Stimulated activated CD4-positive, alpha-beta T cell treated with anti-CD3 and anti-CD28 coated beads, Interleukin-4, amount 100 ng/mL, for 24 hours (primary cell): ENCODE measurements around the gene NPY4R2.
"Not testable (repeated sequence)": the region's sequence is repeated elsewhere in the genome, so short reads cannot be mapped to it uniquely, and the experiment has no call there.

Experiments
- DNase-seq: peaks from one replicate; pipeline ENCODE4 v3.0.0-alpha.2; 2020

Gene NPY4R2

GRCh38 chr10:47918475-47918874, at the start of gene NPY4R2:
Gene NPY4R2 (plus strand): TSS chr10:47918662. CDS start chr10:47921988, 3,326 bp downstream.
- DNase-seq: not testable (repeated sequence)

- not testable (repeated sequence) for DNase-seq
Observed at GRCh38 chr10:47870887-47871286, 47.6 kb upstream of the NPY4R2 start.

DNA sequence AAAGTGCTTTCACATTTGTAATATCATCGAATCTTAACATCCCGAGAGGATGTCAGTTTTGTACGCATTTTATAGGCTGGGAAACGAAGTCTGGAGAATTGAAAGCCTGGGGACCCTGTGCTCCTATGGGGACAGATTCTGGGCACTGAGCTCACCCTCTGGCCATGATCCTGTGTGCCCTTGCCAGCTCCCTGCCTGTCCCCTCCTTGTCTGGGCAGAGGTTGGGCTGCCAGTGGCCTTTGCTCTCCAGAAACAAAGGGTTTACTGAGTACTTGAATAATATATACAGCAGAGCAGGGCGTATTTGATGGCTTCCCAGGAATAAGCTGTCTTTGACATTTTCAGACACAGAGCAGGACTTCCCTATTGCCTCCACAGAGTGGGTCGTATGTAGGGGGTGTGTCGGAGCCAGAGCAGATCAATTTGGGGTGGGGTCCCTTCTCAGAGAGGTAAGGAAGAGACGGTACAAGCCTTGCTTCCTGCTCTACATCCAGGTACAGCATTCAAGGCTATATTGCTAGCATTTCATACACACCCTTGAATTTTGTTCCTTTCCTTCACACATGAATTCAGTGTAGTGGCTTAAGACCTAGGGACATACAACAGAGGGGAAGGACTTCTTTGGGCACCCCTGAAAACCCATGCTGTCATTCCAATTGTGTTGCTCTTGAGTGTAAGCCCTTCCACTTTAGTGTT, 46.8 kb upstream of the NPY4R2 start:
- DNase-seq: not testable (repeated sequence)

GRCh38 chr10:47872236-47872635, 46.2 kb upstream of the NPY4R2 start:
- DNase-seq: not testable (repeated sequence)

GRCh38 chr10:47884239-47884638, 34.2 kb upstream of the NPY4R2 start:
- not testable (repeated sequence) for DNase-seq

- DNase-seq: not testable (repeated sequence)
Observed at GRCh38 chr10:47884934-47885333, 33.5 kb upstream of the NPY4R2 start.

DNA sequence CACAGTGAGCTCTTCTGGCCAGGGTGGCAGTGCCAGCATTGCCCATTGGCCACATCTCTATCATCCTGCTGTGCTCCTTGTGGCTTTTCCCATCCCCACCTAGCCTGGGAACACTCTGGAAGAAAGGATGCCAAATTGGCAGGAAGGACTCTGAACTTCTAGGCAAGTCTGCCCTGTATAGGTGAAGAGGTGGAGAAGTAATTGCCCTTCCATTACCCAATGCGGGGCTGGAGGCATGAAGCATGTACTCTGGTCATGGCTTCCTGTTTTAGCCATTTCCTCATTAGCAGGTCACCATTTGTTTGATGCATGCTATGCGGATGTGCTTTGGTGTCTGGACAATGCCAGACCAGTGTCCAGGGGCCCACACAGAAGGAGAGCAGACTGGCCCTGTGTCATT, 32.1 kb upstream of the NPY4R2 start:
- not testable (repeated sequence) for DNase-seq

- DNase-seq: not testable (repeated sequence)
Observed at GRCh38 chr10:47886827-47887226, 31.6 kb upstream of the NPY4R2 start.

DNA sequence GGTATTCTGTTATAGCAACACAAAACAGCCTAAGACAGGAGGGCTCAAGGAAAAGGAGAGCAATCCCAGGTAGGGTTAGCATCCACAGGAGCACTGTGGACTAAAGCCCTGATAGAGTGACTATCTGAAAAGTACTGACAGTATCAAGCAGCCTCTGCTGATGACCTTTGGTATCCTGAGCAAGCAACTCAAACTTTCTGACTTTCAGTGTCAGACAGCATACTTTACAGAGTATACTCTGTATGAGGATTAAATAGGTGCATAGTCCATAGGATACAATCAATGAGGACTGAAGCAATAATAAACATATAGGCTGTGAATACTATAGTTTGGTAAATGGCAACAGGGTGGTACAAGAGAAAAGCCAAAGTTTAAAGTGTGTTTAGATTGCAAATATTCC, 27.7 kb upstream of the NPY4R2 start:
- not testable (repeated sequence) for DNase-seq

GRCh38 chr10:47892494-47893261, 25.8 kb upstream of the NPY4R2 start:
- DNase-seq: not testable (repeated sequence)

DNA sequence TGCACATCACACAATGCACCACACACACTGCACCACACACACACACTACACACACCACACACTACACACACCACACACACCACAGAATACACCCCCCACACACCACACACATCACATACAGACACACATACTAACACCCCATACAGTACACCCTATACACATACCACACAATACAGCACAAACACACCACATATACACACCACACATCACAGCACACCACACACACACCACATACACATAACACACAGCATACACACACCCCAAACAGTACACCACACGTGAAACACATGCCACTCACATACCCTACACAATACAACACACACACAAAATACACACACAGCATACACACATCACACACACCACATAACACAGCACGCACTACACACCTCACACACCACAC, 23.9 kb upstream of the NPY4R2 start:
- not testable (repeated sequence) for DNase-seq

- DNase-seq: not testable (repeated sequence)
Observed at GRCh38 chr10:47897813-47898212, 20.6 kb upstream of the NPY4R2 start.

- not testable (repeated sequence) for DNase-seq
Observed at GRCh38 chr10:47909333-47909732, 9.1 kb upstream of the NPY4R2 start.

DNA sequence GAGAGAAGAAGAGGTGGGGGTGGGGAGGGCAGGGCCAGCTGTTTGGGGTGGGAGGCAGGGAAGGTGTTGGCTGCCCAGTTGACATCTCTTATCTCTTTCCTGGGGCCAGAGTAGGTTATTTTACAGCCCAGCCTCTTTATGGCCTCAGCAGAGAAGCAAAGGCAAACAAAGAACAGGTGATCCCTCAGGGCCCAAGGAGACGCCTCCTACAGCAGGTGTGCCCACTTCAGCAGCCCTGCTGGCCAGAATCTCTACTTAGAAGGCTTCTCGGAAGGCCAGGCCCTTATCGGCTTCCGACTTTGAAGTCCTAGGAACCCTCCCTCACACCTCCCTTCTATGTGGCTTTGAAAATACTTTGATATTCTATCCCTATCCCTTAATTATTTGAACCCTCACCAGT, 8.0 kb upstream of the NPY4R2 start:
- not testable (repeated sequence) for DNase-seq

DNA sequence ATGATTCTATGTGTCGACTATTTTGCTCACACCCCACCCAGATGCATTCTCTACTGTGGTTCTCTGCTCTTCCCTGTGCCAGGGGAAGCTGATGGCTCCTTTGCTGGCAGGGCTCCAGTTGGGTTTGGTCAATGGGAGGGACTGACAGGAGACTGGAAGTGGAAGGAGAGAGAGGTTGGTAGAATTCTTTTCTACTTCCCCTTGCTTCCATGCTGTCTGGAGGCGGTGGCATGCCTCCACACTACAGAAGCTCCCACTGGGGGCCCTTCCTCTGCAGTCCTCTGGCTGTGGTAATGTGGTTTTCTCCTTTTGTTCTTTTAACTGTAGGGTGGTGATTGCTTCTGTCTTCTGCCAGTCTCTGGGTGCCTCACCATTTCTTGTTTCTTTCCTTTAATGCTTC, 4.4 kb upstream of the NPY4R2 start:
- not testable (repeated sequence) for DNase-seq

DNA sequence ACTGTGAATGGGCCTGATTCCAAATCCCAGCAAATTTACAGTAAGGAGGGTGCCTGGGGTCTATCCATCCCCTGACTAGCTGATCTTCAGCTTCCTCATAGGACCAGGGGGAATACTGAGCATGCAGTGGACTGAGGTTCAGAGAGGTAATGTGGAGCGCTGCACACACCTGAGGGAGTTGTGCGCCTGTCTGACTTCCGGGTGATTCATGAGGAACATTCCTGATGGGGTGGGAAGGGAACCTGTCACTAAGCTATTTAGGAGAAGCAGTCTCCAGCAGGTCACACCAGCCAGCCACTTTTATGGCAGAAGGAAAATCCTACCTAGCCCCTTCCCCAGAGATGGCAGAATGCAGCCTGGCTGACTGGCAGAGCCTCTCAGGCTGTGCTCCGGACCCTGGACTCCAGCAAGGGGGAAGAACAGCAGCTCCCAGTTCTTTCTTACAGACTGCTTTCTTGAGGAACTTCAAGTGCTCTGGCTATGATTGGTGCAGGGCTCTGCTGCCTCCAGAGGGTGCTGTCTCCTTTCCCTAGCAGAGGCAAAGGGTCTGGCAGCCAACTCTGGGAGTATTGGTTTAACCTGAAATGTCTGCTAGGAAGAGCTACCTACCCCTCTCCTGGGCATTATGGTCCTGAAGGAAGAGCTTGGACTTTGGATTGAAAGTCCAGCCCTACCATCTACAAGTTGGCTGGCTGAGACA, 2.5 kb upstream of the NPY4R2 start:
- not testable (repeated sequence) for DNase-seq

- DNase-seq: not testable (repeated sequence)
Observed at GRCh38 chr10:47920610-47921009, 2.1 kb downstream of the NPY4R2 start.

DNA sequence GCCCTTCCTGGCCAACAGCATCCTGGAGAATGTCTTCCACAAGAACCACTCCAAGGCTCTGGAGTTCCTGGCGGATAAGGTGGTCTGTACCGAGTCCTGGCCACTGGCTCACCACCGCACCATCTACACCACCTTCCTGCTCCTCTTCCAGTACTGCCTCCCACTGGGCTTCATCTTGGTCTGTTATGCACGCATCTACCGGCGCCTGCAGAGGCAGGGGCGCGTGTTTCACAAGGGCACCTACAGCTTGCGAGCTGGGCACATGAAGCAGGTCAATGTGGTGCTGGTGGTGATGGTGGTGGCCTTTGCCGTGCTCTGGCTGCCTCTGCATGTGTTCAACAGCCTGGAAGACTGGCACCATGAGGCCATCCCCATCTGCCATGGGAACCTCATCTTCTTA, 4.0 kb downstream of the NPY4R2 start:
- not testable (repeated sequence) for DNase-seq

GRCh38 chr10:47924628-47925027, 6.2 kb downstream of the NPY4R2 start:
- DNase-seq: not testable (repeated sequence)

DNA sequence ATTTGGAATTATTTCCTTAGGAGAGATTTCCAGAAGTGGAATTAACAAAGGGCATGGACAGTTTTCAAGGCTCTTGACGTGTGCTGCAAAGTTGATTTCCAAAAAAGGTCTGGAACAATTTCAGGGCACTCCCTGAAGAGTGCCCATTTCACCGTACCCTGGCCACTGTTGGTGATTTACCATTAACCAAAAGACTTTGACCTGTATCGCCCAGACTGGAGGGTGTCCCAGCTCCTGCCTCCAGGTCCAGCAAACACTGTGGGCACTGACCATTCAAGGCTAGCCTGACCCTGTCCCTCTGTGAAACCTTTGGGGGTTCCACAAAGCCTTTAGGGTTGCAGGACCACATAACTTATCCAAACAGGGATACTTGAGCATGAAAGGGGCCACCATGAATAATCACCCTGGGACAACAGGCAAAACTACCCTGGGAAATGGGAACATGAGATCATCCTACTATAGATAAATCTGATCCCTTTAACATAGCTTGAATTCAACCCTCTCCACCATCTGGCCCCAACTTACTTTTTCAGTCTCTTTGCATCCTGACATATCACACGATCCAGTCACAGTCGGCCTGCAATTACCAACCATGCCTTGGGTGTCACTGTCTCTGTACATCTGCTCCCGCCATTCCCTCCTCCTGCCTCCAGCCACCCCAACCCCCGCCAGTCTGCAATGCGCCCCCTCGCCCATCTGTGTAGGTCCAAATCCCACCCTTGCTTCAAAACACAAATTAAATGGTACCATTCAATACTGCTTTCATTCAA, 8.9 kb downstream of the NPY4R2 start:
- DNase-seq: not testable (repeated sequence)

DNA sequence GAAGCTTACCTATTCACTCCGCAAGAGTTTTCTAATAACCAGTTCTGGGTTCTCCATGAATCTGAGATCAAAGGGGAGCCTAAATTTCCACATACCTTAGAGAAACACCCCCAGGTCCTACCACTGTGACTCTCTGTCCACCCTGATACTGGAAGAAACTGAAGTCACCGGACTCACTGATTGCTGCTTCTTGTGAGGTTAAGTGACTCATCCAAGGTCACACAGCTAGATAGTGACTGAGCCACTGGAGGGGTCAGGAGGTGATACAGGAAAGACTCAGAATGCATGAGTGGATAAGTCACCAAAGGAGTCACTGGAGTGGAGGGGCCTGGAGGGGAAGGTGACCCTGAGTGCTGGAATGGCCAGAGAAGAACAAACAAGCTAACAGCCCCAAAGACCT, 9.8 kb downstream of the NPY4R2 start:
- DNase-seq: not testable (repeated sequence)

- not testable (repeated sequence) for DNase-seq
Observed at GRCh38 chr10:47932824-47933223, 14.4 kb downstream of the NPY4R2 start.

DNA sequence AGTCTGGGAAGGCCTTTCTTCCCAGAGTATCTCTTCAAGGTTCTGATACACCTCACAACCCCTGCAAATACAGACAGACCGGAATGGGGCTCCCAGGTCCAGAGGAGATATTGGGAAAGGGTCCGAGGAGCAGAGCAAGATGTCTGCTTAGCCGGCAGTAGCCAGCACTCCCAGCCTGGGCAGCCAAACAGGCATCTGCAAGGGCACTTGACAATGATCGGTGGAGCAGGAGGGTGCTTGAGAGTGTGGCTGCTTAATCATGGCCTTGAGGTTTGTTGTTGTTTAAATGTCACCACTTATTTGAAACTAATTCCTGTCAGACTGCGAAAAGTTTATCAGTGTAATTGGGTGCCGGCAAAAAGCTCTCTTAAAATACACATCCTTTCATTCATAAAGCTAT, 15.0 kb downstream of the NPY4R2 start:
- not testable (repeated sequence) for DNase-seq
